Measurements from ENCODE around the gene FRG2B. TPM values are rescaled to one million over a fixed set of nuclear protein-coding genes. Genes with fewer than 3 reads are reported as not detected.
"Not testable (repeated sequence)": the region's sequence is repeated elsewhere in the genome, so short reads cannot be mapped to it uniquely, and the experiment has no call there.

FRG2B gene
- total and polyA plus RNA-seq, 3 experiments from 2014 or later, result 0.20 TPM; not detected in 2

- no peaks in the 10 kb centered on the region for H3K9me3 Mint-ChIP-seq
- Histone ChIP-seq H3K27me3 (ENCODE audit: insufficient read depth, low read length, poor library complexity, severe bottlenecking) (peaks cover 5% of the 10 kb centered on the region), H3K27ac (ENCODE audit: low read depth, low read length) (no peak overlapping the region), H3K9me3 (ENCODE audit: low read length) (no peaks in the 10 kb centered on the region), H3K4me1 (ENCODE audit: insufficient read depth, low read length) (no peaks in the 10 kb centered on the region), H3K36me3 (ENCODE audit: insufficient read depth, low read length) (no peaks in the 10 kb centered on the region), H3K4me3 (ENCODE audit: low read length) (no peak overlapping the region)
- peaks cover 2 to 29% of the 10 kb centered on the region in 2 donors for H3K27me3 Mint-ChIP-seq
- ChIA-PET CTCF (no interaction called here), POLR2A (no interaction called here)
- H3K4me1 Mint-ChIP-seq, result no peaks in the 10 kb centered on the region
- no peaks in the 10 kb centered on the region for H3K36me3 Mint-ChIP-seq
- no peak overlapping the region for H3K4me3 Mint-ChIP-seq
- H3K27ac Mint-ChIP-seq, result no peak overlapping the region
- no peak for DNase-seq
These were observed 36.2 kb downstream of the FRG2B start for GRCh38 chr10:133590226-133590969.

DNA sequence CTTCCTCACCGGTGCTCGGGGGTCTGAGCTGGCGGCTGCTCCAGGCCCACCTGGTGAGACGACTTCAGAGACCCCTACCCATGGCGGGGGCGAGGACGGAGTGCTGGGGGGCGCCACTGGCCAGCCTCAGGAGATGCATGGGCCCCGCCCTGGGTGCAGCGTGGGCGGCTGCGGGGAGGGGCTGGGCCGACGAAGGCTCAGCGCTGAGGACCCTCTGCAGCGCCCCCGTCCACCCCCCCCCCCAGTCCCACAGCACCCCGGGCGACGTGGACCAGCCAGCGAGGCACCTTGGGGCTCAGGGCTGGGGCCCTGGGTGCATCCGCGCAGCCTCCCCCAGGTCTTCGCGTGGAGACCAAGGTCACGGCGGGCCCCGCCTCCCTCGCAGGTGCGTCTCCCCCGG, 49.6 kb downstream of the FRG2B start:
- H3K36me3 ChIP-seq (ENCODE audit: insufficient read depth, low read length); H3K27me3 ChIP-seq (ENCODE audit: insufficient read depth, low read length, poor library complexity, severe bottlenecking); H3K4me3 ChIP-seq (ENCODE audit: low read length); H3K4me1 ChIP-seq (ENCODE audit: insufficient read depth, low read length); H3K36me3 Mint-ChIP-seq; H3K27ac ChIP-seq (ENCODE audit: low read depth, low read length); H3K27me3 Mint-ChIP-seq; DNase-seq; POLR2A ChIA-PET; H3K4me3 Mint-ChIP-seq; H3K27ac Mint-ChIP-seq; CTCF ChIA-PET; H3K4me1 Mint-ChIP-seq; H3K9me3 ChIP-seq (ENCODE audit: low read length): not testable (repeated sequence)
- H3K9me3 Mint-ChIP-seq, result peaks cover 12 to 16% (median 14%) of the 10 kb centered on the region in 5 donors

Other genes with a start within 250 kb of the FRG2B start
- 1 to 10 TPM; 6.4 to 6.7 TPM for gene PAOX, start 247.5 kb downstream of the FRG2B start, total RNA-seq
- gene PAOX, start 247.5 kb downstream of the FRG2B start, polyA plus RNA-seq, result 16.8 TPM
- 10 to 100 TPM; 53.9 to 54.6 TPM for gene MTG1, start 232.6 kb downstream of the FRG2B start, total RNA-seq
- gene MTG1, start 232.6 kb downstream of the FRG2B start, polyA plus RNA-seq, result 38.5 TPM
- not detected for gene SPRN, start 202.2 kb downstream of the FRG2B start, total RNA-seq
- gene SPRN, start 202.2 kb downstream of the FRG2B start, polyA plus RNA-seq, result 0.43 TPM
- gene SCART1, start 172.8 kb downstream of the FRG2B start, total RNA-seq, result 1 to 10 TPM; 1.4 to 1.5 TPM
- 3.2 TPM for gene SCART1, start 172.8 kb downstream of the FRG2B start, polyA plus RNA-seq
- gene CYP2E1, start 99.4 kb downstream of the FRG2B start, total RNA-seq, result under 1 TPM; 0.28 to 0.40 TPM
- gene CYP2E1, start 99.4 kb downstream of the FRG2B start, polyA plus RNA-seq, result 0.68 TPM
- gene SYCE1, start 61.2 kb downstream of the FRG2B start, total RNA-seq, result 1 to 10 TPM; 1.5 to 1.6 TPM
- gene SYCE1, start 61.2 kb downstream of the FRG2B start, polyA plus RNA-seq, result 0.33 TPM